Measurements from ENCODE around the gene HSFX3. TPM values are rescaled to one million over a fixed set of nuclear protein-coding genes. Genes with fewer than 3 reads are reported as not detected.
A peak's percentile ranks its signal among the peaks of the same experiment; 100 is the strongest.
"Not testable (repeated sequence)": the region's sequence is repeated elsewhere in the genome, so short reads cannot be mapped to it uniquely, and the experiment has no call there.

The HSFX3 gene
- total RNA-seq, 2 donors from 2014 or later: not detected

DNA sequence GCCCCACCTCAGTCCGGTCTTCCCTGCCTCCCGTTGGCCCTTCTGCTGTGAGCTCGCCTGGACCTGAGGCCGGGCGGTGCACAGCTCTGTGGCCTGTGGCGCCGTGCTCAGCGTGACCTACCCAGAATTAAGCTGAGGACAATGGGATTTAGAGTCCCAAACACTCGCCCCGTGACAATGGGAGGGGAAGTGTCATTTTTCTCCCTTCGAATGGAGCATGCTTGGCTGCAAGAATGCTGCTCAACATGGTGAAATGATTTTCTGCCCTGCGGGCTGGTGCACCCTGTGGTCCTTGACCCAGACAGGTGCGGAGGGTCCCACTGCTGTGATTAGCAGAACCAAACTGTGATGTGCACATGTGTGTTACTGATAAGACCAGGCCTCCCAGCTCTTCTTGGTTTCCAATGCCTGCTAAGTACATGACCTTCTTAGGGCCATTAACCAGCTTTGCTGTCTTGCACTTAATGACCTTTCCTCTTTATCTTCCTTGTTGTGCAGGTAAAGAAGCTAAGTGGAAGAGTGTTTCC lies 8.1 kb downstream of the HSFX3 start:
- Histone ChIP-seq H3K36me3 (no peaks in the 10 kb centered on the region), H3K4me1 (ENCODE audit: control insufficient read depth in 1 of 2, low read depth in 2 of 2) (peaks cover 0 to 7% of the 10 kb centered on the region in 2 donors), H3K4me3 (peak overlapping the region; percentile 85), H3K27ac (peak overlapping the region; percentile 92 to 94), H3K9me3 (no peaks in the 10 kb centered on the region), H3K27me3 (replicated peaks; ENCODE audit: insufficient read depth) (no peaks in the 10 kb centered on the region)
- TF ChIP-seq, protein P1, sequence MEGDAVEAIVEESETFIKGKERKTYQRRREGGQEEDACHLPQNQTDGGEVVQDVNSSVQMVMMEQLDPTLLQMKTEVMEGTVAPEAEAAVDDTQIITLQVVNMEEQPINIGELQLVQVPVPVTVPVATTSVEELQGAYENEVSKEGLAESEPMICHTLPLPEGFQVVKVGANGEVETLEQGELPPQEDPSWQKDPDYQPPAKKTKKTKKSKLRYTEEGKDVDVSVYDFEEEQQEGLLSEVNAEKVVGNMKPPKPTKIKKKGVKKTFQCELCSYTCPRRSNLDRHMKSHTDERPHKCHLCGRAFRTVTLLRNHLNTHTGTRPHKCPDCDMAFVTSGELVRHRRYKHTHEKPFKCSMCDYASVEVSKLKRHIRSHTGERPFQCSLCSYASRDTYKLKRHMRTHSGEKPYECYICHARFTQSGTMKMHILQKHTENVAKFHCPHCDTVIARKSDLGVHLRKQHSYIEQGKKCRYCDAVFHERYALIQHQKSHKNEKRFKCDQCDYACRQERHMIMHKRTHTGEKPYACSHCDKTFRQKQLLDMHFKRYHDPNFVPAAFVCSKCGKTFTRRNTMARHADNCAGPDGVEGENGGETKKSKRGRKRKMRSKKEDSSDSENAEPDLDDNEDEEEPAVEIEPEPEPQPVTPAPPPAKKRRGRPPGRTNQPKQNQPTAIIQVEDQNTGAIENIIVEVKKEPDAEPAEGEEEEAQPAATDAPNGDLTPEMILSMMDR (IDR thresholded peaks at IDR 0.05): no peak
- ATAC-seq (ENCODE audit: insufficient number of reproducible peaks, low FRiP score, low read depth) (no peak), DNase-seq (ENCODE audit: low spot score) (no peak)

DNA sequence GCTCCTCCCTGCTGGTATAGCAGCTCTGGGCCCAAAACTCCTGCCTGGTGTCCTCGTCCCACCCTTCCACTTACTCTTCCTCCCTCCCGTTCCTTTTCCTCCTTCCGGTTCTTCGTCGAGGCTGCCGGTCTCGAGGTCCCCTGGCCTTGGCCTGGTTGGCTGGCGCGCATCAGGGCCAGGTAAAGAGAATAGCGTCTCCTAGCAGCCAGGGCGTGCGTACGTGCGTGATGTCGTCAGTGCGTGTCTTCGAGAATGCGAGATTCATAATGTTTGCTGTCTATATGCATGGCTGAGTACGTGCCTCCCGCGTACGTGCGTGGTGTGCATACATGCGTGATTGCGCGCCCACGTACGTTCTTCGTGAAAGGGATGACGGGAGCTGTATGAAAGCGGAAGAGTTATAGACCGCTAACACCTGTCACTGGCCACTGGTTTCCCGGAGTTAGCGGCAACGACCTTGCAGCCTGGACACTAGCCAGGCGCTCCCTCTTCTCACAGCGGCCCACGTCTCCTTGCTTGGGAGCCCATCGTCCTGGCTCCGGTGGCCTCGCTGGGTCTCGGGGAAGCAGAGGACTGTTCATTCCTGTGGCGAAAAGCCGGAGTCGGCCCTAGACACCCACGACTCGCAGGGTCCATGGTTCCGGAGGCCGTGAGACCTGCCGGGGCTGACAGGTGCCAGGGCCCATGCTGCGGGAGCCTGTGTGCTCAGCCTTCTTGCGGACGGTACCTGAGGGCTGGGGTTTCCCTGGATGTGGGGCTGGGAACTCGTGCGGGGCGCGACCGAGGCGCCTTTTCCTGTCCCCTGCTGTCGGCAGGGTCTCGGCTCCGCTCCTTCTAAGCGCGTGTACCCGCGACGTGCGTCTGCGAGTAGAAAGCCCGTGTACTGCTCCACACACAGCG lies 8.9 kb downstream of the HSFX3 start, which contains the start of gene EOLA1:
TSS of gene EOLA1 (plus strand) at position 392 of the 900 bp plus-strand sequence. CDS start 4,619 bp downstream, outside the sequence.
- Histone ChIP-seq H3K9me3 (no peaks in the 10 kb centered on the region), H3K4me3 (peak within 1 kb of the TSS; percentile 85), H3K27ac (peak within 1 kb of the TSS; percentile 92 to 94), H3K36me3 (no peaks in the 10 kb centered on the region), H3K4me1 (ENCODE audit: control insufficient read depth in 1 of 2, low read depth in 2 of 2) (peaks cover 0 to 7% of the 10 kb centered on the region in 2 donors), H3K27me3 (replicated peaks; ENCODE audit: insufficient read depth) (no peaks in the 10 kb centered on the region)
- DNase-seq (ENCODE audit: low spot score) (peak; percentile 47), ATAC-seq (ENCODE audit: insufficient number of reproducible peaks, low FRiP score, low read depth) (peak; percentile 19)
- TF ChIP-seq, protein P1 (IDR thresholded peaks at IDR 0.05): no peak

- H3K4me3 ChIP-seq: peak overlapping the region; percentile 85
- H3K4me1 ChIP-seq (ENCODE audit: control insufficient read depth in 1 of 2, low read depth in 2 of 2): peaks cover 0 to 7% of the 10 kb centered on the region in 2 donors
- TF ChIP-seq, protein P1 (IDR thresholded peaks at IDR 0.05): no peak
- DNase-seq (ENCODE audit: low spot score) (peak; percentile 80), ATAC-seq (ENCODE audit: insufficient number of reproducible peaks, low FRiP score, low read depth) (peak; percentile 84)
- no peaks in the 10 kb centered on the region for H3K27me3 ChIP-seq (replicated peaks; ENCODE audit: insufficient read depth)
- no peaks in the 10 kb centered on the region for H3K9me3 ChIP-seq
- H3K36me3 ChIP-seq: no peaks in the 10 kb centered on the region
- peak overlapping the region; percentile 92 to 94 for H3K27ac ChIP-seq
Measured at GRCh38 chrX:149540131-149540620, 9.5 kb downstream of the HSFX3 start.

GRCh38 chrX:149539283-149540130 lies 10.2 kb downstream of the HSFX3 start:
- TF ChIP-seq, protein P1 (IDR thresholded peaks at IDR 0.05): no peak
- H3K27ac ChIP-seq: peak overlapping the region; percentile 34 to 72
- H3K9me3 ChIP-seq: no peaks in the 10 kb centered on the region
- H3K4me3 ChIP-seq: peak overlapping the region; percentile 73
- H3K27me3 ChIP-seq (replicated peaks; ENCODE audit: insufficient read depth): no peaks in the 10 kb centered on the region
- peaks cover 0 to 7% of the 10 kb centered on the region in 2 donors for H3K4me1 ChIP-seq (ENCODE audit: control insufficient read depth in 1 of 2, low read depth in 2 of 2)
- ATAC-seq (ENCODE audit: insufficient number of reproducible peaks, low FRiP score, low read depth) (peak; percentile 54), DNase-seq (ENCODE audit: low spot score) (peak; percentile 76)
- no peaks in the 10 kb centered on the region for H3K36me3 ChIP-seq

DNA sequence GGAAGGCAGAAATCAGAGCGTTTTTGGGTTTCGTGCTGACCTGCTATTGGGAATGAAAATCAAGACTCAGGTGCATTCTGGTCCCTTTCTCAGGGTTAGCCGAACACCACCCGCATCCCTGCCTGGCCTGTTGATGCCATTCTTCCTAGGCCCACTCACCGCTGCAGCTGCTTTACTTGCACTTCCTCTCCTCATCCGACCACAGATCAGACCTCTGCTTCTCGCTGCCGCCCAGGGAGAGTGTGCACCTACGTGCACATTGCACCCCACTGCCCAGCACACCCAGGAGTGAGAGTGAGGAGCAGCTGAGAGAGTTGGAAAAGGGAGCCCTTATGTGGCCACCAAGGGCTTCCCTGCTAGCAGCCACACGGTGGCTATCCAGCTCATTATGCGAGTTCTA lies 12.2 kb downstream of the HSFX3 start:
- not testable (repeated sequence) for H3K4me1 ChIP-seq (ENCODE audit: control insufficient read depth in 1 of 2, low read depth in 2 of 2); H3K27me3 ChIP-seq (replicated peaks; ENCODE audit: insufficient read depth); H3K27ac ChIP-seq; H3K36me3 ChIP-seq; DNase-seq (ENCODE audit: low spot score); H3K4me3 ChIP-seq; H3K9me3 ChIP-seq; ATAC-seq (ENCODE audit: insufficient number of reproducible peaks, low FRiP score, low read depth)

DNA sequence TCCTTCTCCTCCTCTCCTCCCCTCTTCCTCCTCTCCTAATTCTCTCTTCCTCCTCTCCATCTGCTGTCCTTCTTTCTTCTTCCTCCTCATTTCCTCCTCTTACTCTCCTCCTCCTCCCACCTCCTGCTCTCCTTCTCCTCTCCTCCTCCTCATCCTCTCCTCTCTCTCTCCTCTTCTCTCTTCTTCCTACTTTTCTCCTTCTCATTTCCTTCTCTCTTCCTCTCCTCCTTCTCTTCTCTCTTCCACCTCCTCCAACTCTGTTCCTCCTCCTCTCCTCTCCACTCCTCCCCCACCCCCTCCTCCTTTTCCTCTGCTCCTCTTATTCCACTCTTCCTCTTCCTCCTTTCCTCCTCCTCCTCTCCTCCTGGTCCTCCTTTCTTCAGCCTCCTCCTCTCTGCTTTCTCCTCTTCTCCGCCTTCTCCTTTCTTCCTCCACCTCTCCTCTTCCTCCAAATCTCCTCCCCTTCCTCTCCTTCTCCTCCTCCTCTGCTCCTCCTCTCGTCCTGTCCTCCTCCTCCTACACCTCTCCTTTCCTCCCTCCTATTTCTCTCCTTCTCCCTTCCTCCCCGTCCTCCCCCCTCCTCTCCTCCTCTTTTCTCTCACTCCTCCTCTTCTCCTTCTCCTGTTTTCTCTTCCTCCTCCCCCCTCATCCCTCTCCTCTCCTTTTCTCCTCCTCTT lies 14.7 kb downstream of the HSFX3 start:
- not testable (repeated sequence) for H3K27me3 ChIP-seq (replicated peaks; ENCODE audit: insufficient read depth); H3K27ac ChIP-seq; H3K4me3 ChIP-seq; H3K36me3 ChIP-seq; H3K9me3 ChIP-seq; DNase-seq (ENCODE audit: low spot score); H3K4me1 ChIP-seq (ENCODE audit: control insufficient read depth in 1 of 2, low read depth in 2 of 2); ATAC-seq (ENCODE audit: insufficient number of reproducible peaks, low FRiP score, low read depth)

DNA sequence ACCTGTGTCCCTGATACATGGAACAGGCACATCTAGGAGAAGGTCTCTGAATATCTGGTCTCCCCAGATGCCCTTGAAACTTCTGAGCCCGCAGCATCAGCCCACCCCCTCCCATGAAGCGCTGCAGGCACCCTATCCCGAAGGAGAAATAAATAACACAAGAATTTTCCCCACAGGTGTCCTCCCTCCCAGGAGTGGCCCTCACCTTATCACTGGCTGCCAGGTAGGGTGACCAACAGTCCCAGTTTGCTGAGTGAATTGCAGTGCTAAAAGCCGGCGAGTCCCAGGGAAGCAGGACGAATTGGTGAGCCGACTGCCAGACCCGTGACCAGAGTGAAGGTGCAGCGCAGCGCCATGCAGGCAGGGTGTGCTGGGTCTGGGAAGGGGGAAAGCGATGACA lies 15.7 kb downstream of the HSFX3 start:
- not testable (repeated sequence) for H3K27me3 ChIP-seq (replicated peaks; ENCODE audit: insufficient read depth); H3K9me3 ChIP-seq; H3K4me3 ChIP-seq

More for the DNA sequence above, 15.7 kb downstream of the HSFX3 start:
- H3K27ac ChIP-seq; DNase-seq (ENCODE audit: low spot score); ATAC-seq (ENCODE audit: insufficient number of reproducible peaks, low FRiP score, low read depth); H3K4me1 ChIP-seq (ENCODE audit: control insufficient read depth in 1 of 2, low read depth in 2 of 2); H3K36me3 ChIP-seq: not testable (repeated sequence)

All from thoracic aorta (tissue), 2 donors.